HEK293 (cell line): Measurements from ENCODE around the gene DYNC1I1.

Source experiments
- ZNF366 ChIP-seq: fragments of 450-650 bp; formaldehyde crosslinking; conservative IDR thresholded peaks from 2 replicates; pipeline ENCODE4 v1.5.1; 2016; ENCODE audit warnings: missing biosample characterization, missing genetic modification characterization
- ZNF501 ChIP-seq: fragments of 450-650 bp; formaldehyde crosslinking; IDR thresholded peaks from 2 replicates; pipeline ENCODE4 v1.5.1; 2016; ENCODE audit warnings: missing biosample characterization, missing genetic modification characterization
- ZNF776 ChIP-seq: fragments of 450-650 bp; formaldehyde crosslinking; IDR thresholded peaks from 2 replicates; pipeline ENCODE4 v1.5.0; 2017; ENCODE audit warnings: missing biosample characterization, missing genetic modification characterization, borderline replicate concordance
- TF ChIP-seq, protein P1 (sequence below): fragments of 450-650 bp; formaldehyde crosslinking; IDR thresholded peaks from 2 replicates; pipeline ENCODE4 v1.5.1; 2016; ENCODE audit warnings: missing biosample characterization, missing genetic modification characterization
- TF ChIP-seq, protein P2 (sequence below): IDR thresholded peaks from 2 replicates; pipeline ENCODE4 v1.6.1; 2011; ENCODE audit warnings: mild to moderate bottlenecking, low read depth, low read length, borderline replicate concordance

DNA sequence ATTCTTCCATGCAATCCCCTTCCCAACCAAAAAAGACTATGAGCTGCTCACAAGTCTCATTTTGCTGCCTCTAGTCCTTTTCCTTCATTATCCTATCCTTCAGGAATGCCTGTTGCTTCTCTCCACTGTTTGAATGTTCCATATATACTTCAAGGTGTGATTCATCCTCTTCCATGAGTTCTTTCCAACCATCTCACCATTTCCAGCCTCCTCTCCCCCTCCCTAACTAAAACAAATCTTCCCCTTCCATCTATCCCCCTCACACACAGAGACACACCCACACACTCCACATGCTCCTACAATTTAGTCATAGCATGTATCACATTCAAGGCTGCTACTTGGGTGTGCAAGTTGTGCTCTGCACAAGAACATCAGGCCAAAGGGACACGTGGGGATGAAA lies 254.3 kb downstream of the DYNC1I1 start:
- TF ChIP-seq, protein P1, sequence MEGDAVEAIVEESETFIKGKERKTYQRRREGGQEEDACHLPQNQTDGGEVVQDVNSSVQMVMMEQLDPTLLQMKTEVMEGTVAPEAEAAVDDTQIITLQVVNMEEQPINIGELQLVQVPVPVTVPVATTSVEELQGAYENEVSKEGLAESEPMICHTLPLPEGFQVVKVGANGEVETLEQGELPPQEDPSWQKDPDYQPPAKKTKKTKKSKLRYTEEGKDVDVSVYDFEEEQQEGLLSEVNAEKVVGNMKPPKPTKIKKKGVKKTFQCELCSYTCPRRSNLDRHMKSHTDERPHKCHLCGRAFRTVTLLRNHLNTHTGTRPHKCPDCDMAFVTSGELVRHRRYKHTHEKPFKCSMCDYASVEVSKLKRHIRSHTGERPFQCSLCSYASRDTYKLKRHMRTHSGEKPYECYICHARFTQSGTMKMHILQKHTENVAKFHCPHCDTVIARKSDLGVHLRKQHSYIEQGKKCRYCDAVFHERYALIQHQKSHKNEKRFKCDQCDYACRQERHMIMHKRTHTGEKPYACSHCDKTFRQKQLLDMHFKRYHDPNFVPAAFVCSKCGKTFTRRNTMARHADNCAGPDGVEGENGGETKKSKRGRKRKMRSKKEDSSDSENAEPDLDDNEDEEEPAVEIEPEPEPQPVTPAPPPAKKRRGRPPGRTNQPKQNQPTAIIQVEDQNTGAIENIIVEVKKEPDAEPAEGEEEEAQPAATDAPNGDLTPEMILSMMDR (tag by site-specific recombination), result no peak
- TF ChIP-seq ZNF776 (tag by site-specific recombination) (no peak), ZNF366 (no peak), ZNF501 (tag by site-specific recombination) (no peak)
- TF ChIP-seq, protein P2, sequence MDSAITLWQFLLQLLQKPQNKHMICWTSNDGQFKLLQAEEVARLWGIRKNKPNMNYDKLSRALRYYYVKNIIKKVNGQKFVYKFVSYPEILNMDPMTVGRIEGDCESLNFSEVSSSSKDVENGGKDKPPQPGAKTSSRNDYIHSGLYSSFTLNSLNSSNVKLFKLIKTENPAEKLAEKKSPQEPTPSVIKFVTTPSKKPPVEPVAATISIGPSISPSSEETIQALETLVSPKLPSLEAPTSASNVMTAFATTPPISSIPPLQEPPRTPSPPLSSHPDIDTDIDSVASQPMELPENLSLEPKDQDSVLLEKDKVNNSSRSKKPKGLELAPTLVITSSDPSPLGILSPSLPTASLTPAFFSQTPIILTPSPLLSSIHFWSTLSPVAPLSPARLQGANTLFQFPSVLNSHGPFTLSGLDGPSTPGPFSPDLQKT, result no peak
